Activated naive CD4-positive, alpha-beta T cell treated with anti-CD3 and anti-CD28 coated beads, Interleukin-2, amount 50 U/mL, for 16 hours (primary cell): ENCODE measurements around the gene STK32C.
"Not testable (repeated sequence)": the region's sequence is repeated elsewhere in the genome, so short reads cannot be mapped to it uniquely, and the experiment has no call there.

Source experiments
- DNase-seq: peaks from one replicate; pipeline ENCODE4 v3.0.0-alpha.2; 2020

Gene STK32C

DNA sequence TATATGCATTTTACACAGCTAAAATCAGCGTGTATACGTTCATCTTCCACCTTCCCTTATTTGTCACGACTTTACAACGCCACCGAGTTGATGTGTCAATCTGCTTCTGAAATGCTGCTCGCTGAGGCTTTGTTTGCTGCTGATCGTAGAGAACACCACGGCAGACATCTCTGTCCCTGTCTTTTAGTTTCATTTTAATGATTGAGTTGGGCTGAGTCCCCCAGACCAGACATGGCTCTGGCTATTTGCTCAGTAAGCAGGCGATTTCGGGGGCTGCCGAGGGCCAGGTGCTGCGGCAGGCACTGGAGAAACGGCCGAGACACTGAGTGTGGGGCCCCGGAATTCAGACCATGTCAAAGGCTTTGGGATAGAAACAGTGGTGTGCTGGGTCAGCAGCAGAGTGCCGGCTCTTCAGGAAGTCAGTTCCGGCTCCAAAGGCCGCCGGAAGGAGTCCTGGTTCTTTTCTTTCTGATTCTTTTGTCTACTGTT, 29.2 kb upstream of the STK32C start:
- DNase-seq, result no peak

DNA sequence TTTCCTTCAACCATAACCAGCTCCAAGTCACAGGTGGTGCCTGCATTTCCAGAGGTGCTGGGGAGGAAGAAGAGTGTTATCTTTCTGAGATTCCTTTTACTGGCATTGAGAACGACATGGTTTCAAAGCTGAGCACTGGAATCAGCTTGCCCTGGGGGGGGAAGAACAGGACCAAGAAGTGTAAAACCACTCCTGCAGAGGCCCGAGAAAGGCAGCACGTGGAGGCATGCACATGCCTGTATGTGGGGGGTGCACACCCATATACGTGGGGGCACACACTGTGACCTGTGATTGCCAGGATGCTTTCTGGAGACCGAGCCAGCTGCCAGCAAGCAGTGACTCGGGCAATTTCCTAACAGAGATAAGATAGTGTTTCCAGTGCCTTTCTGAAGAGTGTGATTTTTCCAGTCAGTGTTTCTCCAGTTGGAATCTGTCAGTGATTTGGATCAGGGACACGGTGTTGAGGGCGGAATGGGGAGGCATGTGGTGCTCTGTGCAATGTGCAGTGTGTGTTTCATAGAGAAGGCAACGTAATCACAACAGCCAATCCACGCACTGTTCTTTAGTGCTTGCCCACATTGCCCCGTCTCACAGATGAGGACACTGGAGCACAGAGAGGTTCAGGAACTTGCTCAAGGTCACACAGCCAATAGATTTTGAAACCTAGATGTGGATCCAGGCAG, 28.5 kb upstream of the STK32C start:
- no peak for DNase-seq

DNA sequence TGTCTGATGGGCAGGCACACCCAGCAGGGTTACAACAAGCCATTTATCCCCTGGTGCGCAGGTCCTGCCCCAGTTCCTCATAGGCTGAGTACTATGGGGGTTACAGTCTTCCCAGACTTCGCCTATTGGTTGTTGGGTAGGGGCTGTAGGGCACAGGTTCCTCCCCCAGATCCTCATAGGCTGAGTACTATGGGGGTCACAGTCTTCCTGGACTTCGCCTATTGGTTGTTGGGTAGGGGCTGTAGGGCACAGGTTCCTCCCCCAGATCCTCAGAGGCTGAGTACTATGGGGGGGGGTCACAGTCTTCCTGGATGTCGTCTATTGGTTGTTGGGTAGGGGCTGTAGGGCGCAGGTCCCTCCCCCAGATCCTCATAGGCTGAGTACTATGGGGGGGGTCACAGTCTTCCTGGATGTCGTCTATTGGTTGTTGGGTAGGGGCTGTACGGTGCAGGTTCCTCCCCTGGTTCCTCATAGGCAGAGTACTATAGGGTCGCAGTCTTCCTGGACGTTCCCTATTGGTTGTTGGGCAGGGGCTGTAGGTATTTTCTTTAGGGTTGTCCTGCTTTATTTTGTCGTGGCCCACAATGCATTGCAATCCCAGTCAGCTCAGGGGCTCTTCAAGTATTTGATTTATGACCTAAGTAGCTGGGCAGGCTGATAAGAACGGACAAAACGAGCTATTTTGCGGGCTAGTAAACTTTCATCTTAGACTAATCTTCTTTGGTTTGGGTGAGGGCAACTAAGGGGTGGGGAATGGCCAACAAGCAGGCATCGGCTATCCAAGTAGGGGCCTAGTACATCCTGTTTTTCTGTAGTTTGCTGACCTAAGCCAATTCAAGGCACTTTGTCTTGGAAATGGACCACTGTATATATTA, 27.7 kb upstream of the STK32C start:
- DNase-seq, result no peak

DNA sequence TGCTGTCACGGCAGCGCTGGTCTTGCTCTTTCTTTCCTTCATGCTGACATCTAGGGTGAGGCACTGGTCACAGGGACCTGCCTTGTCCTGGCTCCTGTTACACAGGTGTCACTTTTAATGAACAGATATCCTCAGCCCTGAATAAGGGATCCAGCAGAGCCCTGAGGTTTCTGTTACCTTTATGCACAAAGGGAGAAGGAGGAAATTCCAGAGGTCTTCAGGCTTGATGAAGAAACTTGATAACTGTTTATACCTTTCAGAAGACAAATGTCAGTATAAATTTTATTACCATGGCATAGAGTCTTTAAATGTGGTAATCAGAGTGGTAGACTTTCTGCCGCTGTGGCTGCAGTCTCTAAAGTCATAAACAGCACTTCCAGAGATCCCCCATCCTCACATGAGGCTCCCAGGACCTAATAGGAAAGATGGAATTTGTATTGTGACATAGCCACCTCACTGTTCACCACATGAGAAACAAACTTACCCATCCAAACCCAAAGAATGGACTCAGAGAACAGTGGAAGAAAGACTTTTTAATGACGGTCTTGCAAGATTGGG, 27.0 kb upstream of the STK32C start:
- no peak for DNase-seq

DNA sequence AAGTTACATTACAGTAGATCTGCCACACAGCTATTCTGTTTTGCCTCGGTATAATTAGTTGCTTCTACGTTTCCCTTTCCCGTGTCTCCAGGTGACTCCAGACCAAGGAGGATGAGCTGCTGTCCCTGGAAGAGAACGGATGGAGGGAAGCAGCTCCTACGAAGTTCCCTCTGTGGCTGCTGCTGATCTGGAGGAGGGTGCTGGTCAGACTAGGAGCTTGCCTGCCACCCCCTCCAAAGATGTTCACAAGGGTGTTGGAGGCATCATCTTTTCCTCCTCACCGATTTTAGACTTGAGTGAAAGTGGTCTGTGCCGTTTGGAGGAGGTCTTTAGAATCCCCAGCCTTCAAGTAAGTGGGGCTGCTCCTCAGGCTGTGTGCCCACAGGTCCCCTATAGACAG, 25.6 kb upstream of the STK32C start:
- DNase-seq, result no peak

DNA sequence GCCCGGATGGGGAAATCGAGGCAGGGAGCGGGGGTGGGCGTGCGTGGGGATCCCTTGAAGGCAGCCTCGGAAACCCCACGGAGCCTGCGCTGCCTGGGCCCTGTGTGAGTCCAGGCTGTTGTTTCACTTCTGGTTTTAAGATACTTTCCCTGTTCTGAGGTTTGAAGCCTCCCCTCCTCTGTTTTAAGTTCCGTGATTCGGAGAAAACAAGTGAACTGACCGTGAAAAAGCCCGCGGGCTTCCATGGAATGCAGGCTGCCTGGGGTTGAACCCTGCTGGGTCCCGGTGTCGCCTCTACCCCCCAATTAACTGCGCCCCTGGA, 24.6 kb upstream of the STK32C start:
- no peak for DNase-seq

DNA sequence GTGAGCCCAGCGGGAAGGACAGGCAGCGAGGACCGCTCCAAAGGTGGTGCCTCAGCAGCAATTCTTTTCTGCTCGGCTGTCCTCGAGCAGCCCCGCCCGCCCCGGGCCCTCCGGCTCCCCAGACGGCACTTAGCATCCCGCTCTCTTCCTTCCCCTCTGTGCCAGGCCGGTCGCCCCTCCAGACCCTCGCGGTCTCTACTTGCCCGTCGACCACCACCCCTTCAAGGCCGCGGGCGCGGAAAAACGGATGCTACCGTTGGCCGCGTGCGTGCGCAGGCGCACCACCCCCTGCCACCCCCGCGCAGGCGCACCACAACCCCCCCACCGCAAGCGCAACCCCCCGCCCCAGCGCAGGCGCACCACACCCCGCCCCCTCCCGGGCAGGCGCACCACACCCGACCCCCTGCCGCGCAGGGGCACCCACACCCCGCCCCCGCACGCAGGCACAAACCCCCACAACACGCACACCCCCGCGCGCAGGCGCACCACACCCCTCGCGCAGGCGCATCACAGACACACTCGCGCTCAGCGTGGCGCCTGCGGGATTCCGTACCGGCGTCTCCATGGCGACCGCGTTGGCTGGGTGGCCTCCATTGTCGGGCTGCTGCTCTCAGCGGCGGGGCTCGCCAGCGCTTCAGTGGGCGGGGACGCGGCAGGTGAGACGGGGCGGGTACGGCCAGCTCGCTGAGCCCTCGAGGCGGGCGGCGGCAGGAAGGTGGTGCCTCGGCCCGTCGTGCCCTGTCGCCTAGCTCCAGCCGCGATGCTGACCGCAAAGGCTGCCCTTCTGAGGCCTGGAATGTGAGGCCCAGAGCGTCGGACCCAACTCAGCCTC, 24.1 kb upstream of the STK32C start, which contains the start of gene LRRC27:
Gene LRRC27, plus strand, starts transcription at position 593 of the 832 bp plus-strand sequence. CDS start 1,332 bp downstream, outside the sequence.
- peak; percentile 99 for DNase-seq

DNA sequence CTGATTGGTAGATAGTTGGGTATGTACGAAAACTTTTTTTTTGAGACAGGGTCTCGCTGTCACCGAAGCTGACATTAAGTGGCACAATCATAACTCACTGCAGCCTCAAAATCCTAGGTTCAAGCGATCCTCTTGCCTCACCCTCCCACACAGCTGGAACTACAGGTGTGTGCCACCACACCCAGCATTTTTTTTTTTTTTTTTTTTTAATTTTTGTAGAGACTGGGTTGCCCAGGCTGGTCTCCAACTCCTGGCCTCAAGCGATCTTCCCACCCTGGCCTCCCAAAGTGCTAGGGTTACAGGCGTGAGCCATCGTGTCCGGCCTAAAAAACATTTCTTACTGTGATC, 22.7 kb upstream of the STK32C start:
- no peak for DNase-seq

DNA sequence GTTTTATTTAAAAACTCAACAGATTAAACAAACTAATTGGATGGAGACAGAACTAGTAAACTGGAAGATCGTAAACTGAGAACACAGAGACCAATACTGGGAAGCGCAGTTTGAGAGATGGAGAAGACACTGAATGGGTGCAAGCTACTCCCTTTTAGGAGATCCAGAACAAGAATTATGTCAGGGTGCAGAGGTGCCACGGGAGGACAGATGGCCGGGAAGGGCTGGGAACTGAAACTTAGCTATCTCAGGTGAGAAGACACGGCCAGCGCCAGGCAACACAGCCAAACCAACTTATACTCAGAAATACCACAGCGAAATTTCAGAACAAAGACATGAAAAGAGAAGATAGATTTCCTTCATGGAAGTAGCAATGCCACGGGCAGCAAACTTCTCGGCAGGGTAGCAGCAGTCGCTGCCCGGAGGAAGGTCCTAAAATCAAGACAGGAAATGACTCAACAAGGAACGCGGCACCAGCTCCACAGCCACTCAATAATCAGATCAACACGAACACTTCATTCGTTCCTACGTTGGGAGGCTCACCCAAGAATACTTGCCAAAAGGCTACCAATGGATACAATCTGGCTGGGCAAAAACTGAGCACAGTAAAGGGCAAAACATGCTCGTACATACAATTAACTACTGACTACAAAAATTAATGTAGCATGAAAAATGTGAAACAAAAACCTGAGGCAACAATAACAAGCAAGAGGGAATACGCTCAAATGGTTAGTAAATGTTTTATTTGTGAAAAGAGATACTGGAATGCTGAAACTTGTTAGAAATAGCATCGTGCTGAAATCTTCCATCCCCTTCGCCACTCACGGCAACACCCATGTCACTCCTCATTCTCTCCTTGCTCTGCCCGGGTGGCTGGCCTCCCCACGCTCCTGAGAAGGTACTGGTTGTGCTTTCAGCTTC, 22.1 kb upstream of the STK32C start:
- DNase-seq, result no peak

DNA sequence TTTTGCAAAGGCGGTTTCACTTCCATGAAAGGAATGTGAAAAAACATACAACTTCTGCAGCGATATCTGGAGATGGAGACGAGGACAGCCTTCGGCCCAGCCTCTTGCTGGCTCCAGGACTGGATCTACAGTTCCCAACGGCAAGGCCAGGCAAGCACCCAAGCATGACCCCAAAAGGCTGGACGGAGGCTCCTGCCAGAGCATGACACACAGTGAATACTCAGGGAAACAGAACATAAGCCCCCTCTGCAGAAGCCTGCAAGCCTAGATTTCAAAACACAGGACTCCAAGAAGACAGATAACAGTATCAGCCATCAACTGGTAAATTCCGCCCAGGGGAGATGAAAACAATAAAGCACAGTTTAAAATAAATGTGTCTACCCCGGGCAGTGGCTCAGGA, 21.0 kb upstream of the STK32C start:
- no peak for DNase-seq

DNA sequence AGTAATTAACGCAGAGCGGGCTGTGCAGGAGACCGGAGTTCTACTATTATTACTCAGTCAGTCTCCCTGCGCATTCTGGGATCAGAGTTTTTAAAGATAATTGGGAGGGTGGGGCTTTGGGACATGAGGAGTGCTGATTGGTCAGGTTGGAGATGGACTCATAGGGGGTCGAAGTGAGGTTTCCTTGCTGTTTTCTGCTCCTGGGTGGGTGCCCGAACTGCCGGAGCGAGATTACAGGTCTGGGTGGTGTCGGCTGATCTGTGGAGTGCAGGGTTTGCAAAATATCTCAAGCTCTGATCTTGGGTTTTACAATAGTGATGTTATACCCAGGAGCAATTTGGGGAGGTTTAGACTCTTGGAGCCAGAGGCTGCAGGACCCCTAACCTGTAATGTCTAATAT, 20.4 kb upstream of the STK32C start:
- DNase-seq, result no peak

DNA sequence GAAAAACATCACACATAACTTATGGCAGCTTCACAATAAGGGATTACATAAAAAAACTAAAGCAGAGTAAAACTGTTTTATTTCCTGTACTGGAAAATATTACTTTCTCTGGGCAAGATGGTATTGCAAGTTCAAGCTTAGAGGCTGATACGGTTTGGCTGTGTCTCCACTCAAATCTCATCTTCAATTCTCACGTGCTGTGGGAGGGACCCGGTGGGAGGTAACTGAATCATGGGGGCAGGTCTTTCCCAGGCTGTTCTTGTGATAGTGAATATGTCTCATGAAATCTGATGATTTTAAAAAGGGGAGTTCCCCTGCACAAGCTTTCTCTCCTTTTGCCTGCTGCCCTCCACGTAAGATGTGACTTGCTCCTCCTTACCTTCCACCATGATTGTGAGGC, 19.2 kb upstream of the STK32C start:
- peak; percentile 71 for DNase-seq

DNA sequence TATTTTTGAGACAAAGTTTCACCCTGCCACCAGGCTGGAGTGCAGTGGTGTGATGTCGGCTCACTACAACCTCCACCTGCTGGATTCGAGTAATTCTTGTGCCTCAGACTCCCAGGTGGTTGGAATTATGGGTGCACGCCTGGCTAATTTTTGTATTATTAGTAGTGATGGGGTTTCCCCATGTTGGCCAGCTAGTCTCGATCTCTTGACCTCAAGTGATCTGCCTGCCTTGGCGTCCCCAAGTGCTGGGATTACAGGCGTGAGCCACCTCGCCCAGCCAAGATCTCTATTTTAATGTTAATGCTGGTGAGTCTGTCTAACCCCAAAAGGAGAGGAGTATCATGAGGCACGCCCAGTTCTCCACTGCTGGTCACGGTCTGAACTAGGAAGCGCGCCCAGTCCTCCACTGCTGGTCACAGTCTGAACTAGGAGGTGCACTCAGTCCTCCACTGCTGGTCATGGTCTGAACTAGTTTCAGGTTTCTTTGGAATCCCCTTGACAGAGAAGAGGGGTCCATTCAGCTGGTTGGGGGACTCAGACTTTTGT, 18.7 kb upstream of the STK32C start:
- DNase-seq, result no peak

DNA sequence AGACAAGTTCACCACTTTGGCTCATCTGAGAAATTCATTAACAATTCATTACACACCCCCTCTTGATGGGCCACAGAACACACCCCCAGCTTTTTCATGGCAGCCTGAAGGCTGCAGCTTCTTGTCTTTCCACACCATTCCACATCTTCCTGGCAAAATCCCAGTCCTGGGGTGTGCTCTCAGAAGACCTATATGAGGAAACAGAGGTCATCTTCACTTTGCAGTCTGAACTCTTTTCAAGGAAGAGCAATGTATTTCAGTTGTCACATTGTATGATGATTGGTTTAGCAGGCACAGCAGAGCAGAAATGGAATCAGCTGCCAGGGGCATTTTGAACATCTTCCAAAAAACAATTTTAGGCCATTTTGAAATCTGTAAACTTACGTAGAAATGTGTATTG, 16.4 kb upstream of the STK32C start:
- DNase-seq, result no peak

DNA sequence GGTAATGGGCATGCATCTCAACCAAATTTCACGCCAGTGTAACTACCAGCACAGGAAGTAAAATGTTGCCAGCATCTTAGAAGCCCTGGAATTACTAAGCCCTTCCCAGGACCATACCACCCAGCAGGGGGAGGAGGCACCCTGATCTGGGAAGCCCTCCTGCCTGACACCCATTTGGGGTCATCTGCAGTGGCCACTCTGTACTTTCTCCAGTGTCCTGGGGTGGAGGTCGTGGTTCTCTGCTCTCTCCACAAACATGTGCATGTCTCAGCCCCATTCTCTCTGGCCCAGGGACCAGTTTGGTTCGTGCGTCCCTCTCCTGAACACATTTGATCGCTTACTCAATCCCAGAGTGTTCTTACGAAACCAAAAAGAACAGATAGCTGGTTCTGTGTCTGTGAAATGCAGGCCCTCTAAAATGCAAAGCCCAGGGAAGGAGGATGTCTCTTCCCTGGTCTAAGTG, 14.9 kb upstream of the STK32C start:
- DNase-seq, result no peak

DNA sequence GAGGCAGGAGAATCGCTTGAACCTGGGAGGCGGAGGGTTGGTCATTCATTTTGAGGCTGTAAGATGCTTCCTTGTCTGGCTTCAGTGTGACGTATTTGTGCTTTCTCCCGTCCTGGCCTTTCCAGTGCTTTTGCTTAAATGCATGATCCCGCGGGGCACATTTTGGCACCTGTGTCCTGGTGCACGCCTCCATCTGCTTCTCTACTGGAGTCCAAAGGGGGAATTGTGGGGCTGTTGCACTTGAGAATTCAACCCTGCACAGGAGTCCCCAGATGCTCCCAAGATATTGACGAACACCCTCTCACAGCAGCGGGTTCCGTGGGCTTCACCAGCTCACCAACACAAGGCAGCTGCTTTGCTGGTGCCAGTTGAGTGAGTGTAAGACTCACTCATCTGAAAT, 14.0 kb upstream of the STK32C start:
- DNase-seq, result no peak

DNA sequence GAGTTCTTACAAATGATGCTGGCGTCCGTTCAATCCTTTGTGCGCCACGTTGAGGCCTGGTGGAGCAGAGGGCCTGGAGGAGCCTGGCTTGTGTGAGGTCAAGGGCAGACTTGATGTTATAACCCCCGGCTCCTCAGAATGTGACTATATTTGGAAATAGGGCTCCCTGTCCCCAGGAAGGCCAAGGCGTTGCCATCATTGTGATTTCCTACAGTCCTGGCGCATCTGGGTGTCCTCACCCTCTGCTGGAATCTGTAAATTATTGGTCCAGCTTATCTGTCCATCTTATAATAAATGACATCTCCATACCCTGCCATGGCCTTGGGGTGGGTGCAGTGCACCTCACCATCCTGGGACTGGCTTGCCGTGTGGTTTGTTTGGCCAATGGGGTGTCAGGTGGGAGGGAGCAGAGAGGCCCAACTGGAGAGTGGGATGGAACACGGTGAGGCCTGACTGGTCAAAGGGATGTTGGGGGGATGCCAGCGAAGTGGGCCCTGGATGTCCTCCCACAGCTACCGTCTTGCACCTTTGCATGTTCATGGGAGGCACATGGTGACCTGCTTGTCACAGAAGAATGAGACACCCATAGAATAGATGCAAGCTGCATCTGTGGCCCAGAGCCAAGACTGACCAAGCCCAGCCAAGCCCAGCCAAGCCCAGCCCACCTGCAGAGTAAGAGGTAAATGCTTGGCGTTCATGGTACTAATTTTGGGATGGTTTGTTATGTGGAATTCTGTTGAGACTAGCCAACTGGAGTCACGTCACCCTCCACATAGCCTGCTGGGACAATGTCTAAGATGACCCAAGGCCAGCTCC, 13.1 kb upstream of the STK32C start:
- DNase-seq, result no peak

DNA sequence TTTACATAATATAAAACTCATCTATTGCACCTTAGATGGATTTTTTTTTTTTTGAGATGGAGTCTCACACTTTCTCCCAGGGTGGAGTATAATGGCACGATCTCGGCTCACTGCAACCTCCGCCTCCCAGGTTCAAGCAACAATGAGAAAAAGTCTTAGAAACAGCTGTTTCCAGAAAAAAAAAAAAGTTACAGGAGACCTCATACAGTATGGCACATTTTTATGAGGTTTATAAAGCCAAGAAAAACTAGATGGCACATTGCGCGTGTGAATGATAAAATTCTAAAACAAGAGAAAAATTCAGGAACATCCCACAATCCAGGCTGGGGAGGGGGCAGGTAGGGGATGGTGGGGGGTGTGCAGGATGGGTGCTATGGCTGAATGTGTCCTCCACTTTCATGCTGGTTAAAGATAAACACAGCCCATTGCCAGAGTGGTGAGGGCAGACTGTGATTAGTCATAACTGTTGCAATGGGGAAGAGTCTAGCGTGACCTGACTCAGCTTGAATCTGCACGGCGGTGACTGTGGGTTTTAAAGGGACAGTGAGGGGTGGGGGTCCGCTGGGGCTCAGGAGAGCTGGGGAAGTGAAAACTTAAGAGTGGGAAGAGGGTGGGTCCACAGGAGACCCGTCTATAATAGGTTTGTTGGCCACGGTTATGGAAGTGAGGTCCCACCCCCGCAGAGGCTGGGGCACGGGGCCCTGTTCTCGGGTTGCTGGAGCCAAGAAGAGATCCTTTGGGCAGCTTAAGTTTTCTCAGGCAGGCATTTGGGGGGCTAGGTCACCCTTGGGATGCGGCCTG, 12.3 kb upstream of the STK32C start:
- DNase-seq, result peak; percentile 34

DNA sequence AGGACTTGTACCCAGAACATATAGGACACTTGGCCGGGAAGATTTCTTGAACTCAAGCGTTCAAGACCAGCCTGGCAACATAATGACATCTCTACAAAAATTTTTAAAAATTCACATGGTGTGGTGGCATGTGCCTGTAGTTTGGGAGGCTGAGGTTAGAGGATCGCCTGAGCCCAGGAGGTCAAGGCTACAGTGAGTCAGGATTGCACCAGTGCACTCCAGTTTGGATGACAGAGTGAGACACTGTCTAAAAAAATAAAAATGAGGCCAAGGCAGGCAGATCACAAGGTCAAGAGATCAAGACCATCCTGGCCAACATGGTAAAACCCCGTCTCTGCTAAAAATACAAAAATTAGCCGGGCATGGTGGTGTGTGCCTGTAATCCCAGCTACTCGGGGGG, 9.7 kb upstream of the STK32C start:
- DNase-seq, result not testable (repeated sequence)

DNA sequence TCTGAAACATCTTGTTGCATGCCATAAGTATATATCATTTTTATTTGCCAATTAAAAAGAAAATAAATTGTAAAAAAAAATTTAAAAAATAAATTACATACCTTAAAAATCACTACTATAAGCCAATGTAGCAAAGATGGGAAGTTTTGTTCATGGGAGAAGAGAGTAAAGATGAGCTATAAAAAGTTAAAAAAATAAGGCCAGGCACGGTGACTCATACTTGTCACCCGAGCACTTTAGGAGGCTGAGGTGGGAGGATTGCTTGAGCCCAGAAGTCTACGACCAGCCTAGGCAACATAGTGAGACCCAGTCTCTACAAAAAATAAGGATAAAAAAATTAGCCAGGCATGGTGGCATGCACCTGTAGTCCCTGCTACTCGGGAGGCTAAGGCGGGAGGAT, 8.4 kb upstream of the STK32C start:
- DNase-seq, result no peak
